HUES48 (cell line): ENCODE results near the gene SPIRE2.

ENCODE experiments used
- H3K27ac ChIP-seq: one replicate; pipeline ENCODE4 v1.7.0; 2013; ENCODE audit warnings: low read depth, low read length, inconsistent platforms
- H3K27me3 ChIP-seq: 2 replicates; pipeline ENCODE4 v1.6.1; 2013; ENCODE audit warnings: mild to moderate bottlenecking, low read length; ENCODE audit not compliant: control insufficient read depth, insufficient read depth
- H3K36me3 ChIP-seq: 2 replicates; pipeline ENCODE4 v1.6.1; 2013; ENCODE audit warnings: low read length; ENCODE audit not compliant: control insufficient read depth, insufficient read depth
- H3K4me1 ChIP-seq: 2 replicates; pipeline ENCODE4 v1.6.1; 2013; ENCODE audit warnings: mild to moderate bottlenecking, low read length; ENCODE audit not compliant: control insufficient read depth, insufficient read depth
- H3K4me3 ChIP-seq: 2 replicates; pipeline ENCODE4 v1.5.1; 2013; ENCODE audit warnings: mild to moderate bottlenecking, low read depth, low read length
- H3K9ac ChIP-seq: 2 replicates; pipeline ENCODE4 v1.6.1; 2013; ENCODE audit warnings: mild to moderate bottlenecking, low read depth, low read length, moderate library complexity
- H3K9me3 ChIP-seq: 2 replicates; pipeline ENCODE4 v1.6.1; 2013; ENCODE audit warnings: low read length; ENCODE audit not compliant: control insufficient read depth, insufficient read depth

Gene SPIRE2

GRCh38 chr16:89858973-89859614 lies 30.8 kb downstream of the SPIRE2 start:
- Histone ChIP-seq H3K4me1 (no peaks in the 10 kb centered on the region), H3K36me3 (0 out of 2 replicates have a peak, but pooled peaks cover 5% of the 10 kb centered on the region), H3K9me3 (no peaks in the 10 kb centered on the region), H3K4me3 (no peak overlapping the region), H3K9ac (no peak overlapping the region), H3K27ac (no peak overlapping the region), H3K27me3 (no peaks in the 10 kb centered on the region)

- Histone ChIP-seq H3K4me1 (no peaks in the 10 kb centered on the region), H3K27ac (no peak overlapping the region), H3K9ac (no peak overlapping the region), H3K4me3 (no peak overlapping the region), H3K36me3 (0 out of 2 replicates have a peak, but pooled peaks cover 7% of the 10 kb centered on the region), H3K9me3 (no peaks in the 10 kb centered on the region), H3K27me3 (no peaks in the 10 kb centered on the region)
Measured at GRCh38 chr16:89859615-89860007, 31.3 kb downstream of the SPIRE2 start.

- Histone ChIP-seq H3K4me1 (no peaks in the 10 kb centered on the region), H3K27me3 (no peaks in the 10 kb centered on the region), H3K4me3 (no peak overlapping the region), H3K9me3 (no peaks in the 10 kb centered on the region), H3K36me3 (0 out of 2 replicates have a peak, but pooled peaks cover 7% of the 10 kb centered on the region), H3K9ac (no peak overlapping the region), H3K27ac (no peak overlapping the region)
Measured at GRCh38 chr16:89860747-89861304, 32.6 kb downstream of the SPIRE2 start.

- no peaks in the 10 kb centered on the region for H3K27me3 ChIP-seq
- H3K4me1 ChIP-seq, result no peaks in the 10 kb centered on the region
- H3K9ac ChIP-seq, result no peak overlapping the region
- H3K4me3 ChIP-seq, result no peak overlapping the region
- H3K27ac ChIP-seq, result no peak overlapping the region
- no peaks in the 10 kb centered on the region for H3K9me3 ChIP-seq
- 0 out of 2 replicates have a peak, but pooled peaks cover 7% of the 10 kb centered on the region for H3K36me3 ChIP-seq
Measured at GRCh38 chr16:89861648-89862047, 33.4 kb downstream of the SPIRE2 start.

- Histone ChIP-seq H3K9ac (no peak overlapping the region), H3K27me3 (no peaks in the 10 kb centered on the region), H3K4me3 (no peak overlapping the region), H3K4me1 (no peaks in the 10 kb centered on the region), H3K9me3 (0 out of 2 replicates have a peak, but pooled peaks cover 2% of the 10 kb centered on the region), H3K36me3 (0 out of 2 replicates have a peak, but pooled peaks cover 7% of the 10 kb centered on the region), H3K27ac (no peak overlapping the region)
Measured at GRCh38 chr16:89862732-89863131, 34.5 kb downstream of the SPIRE2 start.

GRCh38 chr16:89863741-89864526 lies 35.7 kb downstream of the SPIRE2 start:
- peaks cover 7% of the 10 kb centered on the region; the same call in 1 of the 2 replicates for H3K9me3 ChIP-seq
- H3K9ac ChIP-seq, result no peak overlapping the region
- 0 out of 2 replicates have a peak, but pooled peaks cover 7% of the 10 kb centered on the region for H3K36me3 ChIP-seq
- H3K4me1 ChIP-seq, result no peaks in the 10 kb centered on the region
- H3K27me3 ChIP-seq, result no peaks in the 10 kb centered on the region
- H3K4me3 ChIP-seq, result no peak overlapping the region
- H3K27ac ChIP-seq, result no peak overlapping the region

- Histone ChIP-seq H3K9ac (no peak overlapping the region), H3K9me3 (peaks cover 7% of the 10 kb centered on the region; the same call in 1 of the 2 replicates), H3K4me3 (no peak overlapping the region), H3K4me1 (no peaks in the 10 kb centered on the region), H3K27me3 (no peaks in the 10 kb centered on the region), H3K36me3 (0 out of 2 replicates have a peak, but pooled peaks cover 7% of the 10 kb centered on the region), H3K27ac (no peak overlapping the region)
Measured at GRCh38 chr16:89864527-89864820, 36.2 kb downstream of the SPIRE2 start.

GRCh38 chr16:89867918-89868317 lies 39.6 kb downstream of the SPIRE2 start:
- Histone ChIP-seq H3K27me3 (no peaks in the 10 kb centered on the region), H3K36me3 (0 out of 2 replicates have a peak, but pooled peaks cover 7% of the 10 kb centered on the region)

GRCh38 chr16:89869911-89870310 lies 41.6 kb downstream of the SPIRE2 start:
- Histone ChIP-seq H3K27ac (no peak overlapping the region), H3K36me3 (peaks cover 5% of the 10 kb centered on the region), H3K9me3 (peaks cover 7% of the 10 kb centered on the region; the same call in 1 of the 2 replicates), H3K27me3 (no peaks in the 10 kb centered on the region), H3K9ac (no peak overlapping the region), H3K4me3 (no peak overlapping the region), H3K4me1 (no peaks in the 10 kb centered on the region)

More at GRCh38 chr16:89867918-89868317, 39.6 kb downstream of the SPIRE2 start:
- no peak overlapping the region for H3K9ac ChIP-seq
- H3K9me3 ChIP-seq, result peaks cover 7% of the 10 kb centered on the region; the same call in 1 of the 2 replicates
- H3K27ac ChIP-seq, result no peak overlapping the region
- H3K4me3 ChIP-seq, result no peak overlapping the region
- H3K4me1 ChIP-seq, result no peaks in the 10 kb centered on the region

- no peak overlapping the region for H3K27ac ChIP-seq
- H3K4me1 ChIP-seq, result no peaks in the 10 kb centered on the region
- peaks cover 9% of the 10 kb centered on the region for H3K36me3 ChIP-seq
- H3K9me3 ChIP-seq, result peaks cover 7% of the 10 kb centered on the region; the same call in 1 of the 2 replicates
- no peak overlapping the region for H3K4me3 ChIP-seq
- H3K9ac ChIP-seq, result no peak overlapping the region
- no peaks in the 10 kb centered on the region for H3K27me3 ChIP-seq
Measured at GRCh38 chr16:89870440-89870839, 42.2 kb downstream of the SPIRE2 start.

GRCh38 chr16:89871895-89872294 lies 43.6 kb downstream of the SPIRE2 start:
- Histone ChIP-seq H3K27me3 (no peaks in the 10 kb centered on the region), H3K9ac (no peak overlapping the region)

More at GRCh38 chr16:89871895-89872294, 43.6 kb downstream of the SPIRE2 start:
- Histone ChIP-seq H3K36me3 (peaks cover 17% of the 10 kb centered on the region), H3K4me3 (no peak overlapping the region), H3K27ac (no peak overlapping the region), H3K9me3 (peaks cover 11% of the 10 kb centered on the region), H3K4me1 (no peaks in the 10 kb centered on the region)
